DMS79 treated with DMSO at 0.1 percent for 48 hours (cell line): Measurements from ENCODE around the gene STIP1.

Experiments used
- DNase-seq: peaks from one replicate; lab custom pipeline; 2025; lab: John Stamatoyannopoulos, UW

The STIP1 gene

DNA sequence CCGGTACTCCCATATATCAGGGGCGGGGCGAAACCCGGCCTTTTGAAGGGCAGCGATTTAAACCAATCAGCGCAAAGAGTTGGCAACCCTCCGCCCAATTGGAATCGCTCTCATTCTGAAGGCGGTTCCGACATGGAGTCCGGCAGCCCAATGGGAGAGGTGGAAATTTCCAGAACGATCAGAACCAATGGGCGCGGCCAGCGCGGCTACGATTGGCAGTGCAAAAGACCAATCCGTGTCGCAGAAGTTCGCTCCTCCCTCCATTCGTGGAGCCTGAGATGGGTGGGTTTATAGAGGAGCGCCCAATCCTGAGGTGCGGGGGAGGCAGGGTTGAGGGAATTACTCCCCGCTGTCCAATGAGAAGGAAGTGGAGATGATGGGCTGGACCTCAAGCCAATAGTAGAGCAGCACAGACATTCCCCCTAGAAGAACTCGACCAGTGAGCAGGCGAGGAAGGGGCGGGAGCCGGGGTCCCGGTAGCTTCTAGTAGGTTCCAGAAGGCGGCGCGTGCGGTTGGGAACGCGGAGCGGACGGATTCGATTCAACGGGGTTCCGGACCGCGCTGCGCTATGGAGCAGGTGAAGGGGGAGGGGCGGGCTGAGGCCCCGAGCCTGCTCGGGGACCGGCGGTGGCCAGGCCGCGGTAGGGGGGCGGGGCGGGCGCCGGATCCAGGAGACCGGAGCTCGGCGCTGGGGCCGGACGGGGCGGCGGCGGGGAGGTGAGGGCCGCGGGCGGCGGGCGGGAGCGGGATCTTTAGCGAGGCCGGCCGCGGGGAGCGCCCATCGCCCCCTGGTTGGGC, at the start of gene STIP1:
Gene STIP1 (plus strand): TSS at position 479 of the 799 bp plus-strand sequence. CDS start 91 bp downstream, at position 570.
- DNase-seq, result peak; percentile 100

DNA sequence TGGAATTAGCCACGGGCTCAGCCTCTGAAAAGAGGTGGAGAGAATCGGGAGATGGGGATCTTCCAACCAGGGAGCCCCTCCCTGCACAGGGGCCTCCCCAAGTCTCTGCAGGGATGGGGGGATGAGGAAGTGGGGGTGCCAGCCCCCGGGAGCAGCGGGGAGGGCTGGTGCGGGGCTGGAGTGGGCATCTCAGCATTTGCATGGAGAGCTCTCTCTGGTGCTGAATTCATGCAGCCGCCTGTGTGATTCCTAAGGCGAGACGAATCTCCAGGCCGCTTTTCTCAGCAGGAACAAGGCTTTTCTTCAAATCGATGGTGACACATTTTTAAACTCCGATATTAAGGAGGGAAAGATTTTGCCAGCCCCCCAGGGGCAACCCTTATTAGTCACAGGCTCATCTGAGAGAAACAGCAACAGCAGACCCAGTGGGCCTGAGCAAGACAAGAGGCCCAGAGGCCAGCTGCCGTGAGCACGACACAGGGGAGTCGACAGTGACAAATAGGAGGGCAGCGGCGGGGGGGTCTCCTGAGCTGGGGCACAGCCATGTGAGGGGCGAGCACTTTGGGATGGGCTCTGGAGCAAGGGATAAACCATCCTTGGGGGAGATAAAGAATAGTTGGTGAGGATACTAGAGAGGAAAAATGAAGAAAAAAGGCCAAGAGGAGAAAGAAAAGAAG, 49.1 kb upstream of the STIP1 start:
- DNase-seq, result no peak

DNA sequence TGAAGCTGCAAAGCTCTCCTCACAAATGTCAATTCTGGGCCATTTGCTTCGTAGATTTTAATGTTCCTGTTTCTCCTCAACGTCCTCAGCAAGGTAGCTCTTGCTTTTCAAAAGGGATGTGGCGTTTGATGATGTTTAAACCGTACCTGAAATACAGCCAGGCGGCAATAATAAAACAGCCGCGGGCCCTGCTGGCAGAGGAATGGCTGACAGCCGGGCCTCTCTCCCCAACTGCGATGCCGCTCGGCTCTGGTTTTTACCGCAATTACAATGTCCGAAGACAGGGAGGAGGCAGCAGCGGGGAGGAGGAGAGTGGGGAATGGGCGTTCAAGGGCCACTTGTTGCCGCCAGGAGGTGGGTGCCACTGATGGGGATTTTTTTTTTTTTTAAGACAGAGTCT, 47.6 kb upstream of the STIP1 start:
- DNase-seq, result peak; percentile 61

DNA sequence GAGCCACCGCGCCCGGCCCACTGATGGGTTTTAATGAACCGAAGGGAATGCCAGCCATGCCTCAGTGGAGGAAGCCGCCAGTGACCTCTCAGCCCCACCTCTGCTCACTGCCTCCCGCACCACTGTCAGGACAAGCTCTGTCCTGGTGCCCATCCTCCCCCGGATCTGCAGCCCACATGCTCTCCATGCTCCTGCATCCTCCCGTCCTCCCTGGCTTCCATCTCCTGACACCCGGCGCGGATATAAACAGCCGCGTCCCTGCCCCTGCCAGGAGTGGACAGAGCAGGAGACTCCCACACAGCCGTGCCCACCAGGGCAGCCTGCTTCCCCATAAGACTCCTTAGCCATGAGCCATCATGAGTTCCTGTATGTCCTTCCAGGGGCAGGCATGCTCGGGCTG, 46.9 kb upstream of the STIP1 start:
- no peak for DNase-seq

DNA sequence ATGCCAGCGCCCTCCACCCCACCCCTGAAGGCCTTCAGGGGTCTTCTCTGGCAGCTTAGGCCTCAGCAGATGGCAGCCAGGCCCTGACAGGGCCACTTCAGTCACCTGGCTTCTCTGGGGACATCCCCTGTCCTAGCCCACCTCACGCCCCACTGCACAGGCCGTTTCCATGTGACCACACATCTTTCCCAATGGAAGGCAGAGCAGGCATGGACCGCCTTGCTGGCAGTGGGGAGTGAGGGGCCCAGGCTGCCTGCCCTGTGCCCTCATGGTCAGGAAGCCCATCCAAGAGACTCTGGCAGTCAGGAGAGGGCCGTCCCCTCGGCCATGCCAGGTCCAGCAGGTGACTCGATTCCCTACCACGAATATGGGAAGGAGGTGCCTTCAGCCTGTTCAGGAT, 45.9 kb upstream of the STIP1 start:
- no peak for DNase-seq

DNA sequence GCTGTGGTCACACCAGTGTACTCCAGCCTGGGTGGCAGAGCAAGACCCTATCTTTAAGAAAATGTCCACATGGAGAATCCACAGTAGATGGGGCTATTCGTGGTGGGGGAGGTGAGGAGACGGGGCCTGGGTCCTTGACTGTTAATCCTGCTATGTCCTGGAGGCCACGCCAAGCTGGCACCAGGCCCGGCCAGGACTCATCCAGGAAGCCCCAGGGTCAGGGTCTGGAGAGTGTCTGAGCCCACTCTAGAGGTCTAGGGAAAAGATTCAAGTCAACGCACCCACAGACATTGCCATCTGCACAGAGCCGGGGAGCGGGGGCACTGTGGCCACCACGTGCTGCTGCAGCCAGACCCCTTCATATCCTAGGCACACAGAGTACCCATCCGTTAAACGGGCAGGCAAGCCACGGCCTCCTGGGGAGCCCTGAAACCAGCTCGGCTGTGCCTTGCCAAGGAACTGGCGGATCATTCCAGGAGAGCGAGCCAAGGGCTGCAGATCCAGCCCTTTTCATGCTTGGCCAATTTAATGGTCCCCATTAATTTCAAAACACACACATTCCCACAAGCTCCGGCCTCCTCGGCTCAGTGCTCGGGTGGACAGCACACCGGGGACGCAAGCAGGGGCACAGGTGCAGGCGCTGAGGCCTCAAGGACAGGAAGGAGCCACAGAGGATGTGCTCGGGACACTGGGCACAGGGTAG, 44.7 kb upstream of the STIP1 start:
- peak; percentile 22 for DNase-seq

DNA sequence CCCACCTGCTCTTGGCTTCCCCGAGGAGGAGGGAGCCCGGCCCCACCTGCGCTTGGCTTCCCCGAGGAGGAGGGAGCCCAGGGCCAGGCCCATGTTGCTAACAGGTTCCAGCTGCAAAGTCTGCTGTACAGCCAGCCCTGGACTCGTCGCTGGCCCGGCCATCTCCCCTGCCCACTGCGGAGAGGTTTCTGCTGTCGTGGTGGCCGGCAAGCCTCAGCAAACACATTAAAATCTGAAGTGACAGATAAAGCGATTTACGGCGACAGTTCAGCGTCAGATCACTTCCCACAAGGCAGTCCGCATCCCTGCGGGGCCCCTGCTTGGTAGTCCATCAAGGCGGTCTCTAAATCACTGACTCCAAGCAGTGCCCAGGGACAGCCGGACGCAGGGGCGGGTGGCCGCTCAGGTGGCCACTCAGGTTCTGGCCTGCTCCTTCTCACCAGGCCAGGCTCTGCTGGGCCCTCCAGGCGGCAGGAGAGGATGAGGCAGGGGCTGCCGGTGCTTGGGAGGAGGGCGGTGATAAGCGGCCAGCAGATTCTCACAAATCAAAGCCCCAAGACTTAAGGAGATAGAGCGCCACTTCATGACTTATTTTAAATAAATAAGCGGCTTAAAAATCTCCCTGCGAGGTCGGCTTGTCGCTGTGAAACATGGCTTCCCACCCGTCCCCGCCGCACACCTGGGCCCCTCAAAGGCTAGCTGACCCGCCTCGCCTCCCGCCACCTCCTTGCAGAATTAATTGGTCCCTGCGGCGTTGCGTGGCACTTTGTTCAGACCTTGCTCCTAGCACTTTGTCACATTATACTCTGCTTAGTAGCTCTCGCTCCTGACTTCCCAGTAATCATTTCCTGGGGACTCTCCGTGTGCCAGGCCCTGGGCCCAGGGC, 41.1 kb upstream of the STIP1 start:
- no peak for DNase-seq

DNA sequence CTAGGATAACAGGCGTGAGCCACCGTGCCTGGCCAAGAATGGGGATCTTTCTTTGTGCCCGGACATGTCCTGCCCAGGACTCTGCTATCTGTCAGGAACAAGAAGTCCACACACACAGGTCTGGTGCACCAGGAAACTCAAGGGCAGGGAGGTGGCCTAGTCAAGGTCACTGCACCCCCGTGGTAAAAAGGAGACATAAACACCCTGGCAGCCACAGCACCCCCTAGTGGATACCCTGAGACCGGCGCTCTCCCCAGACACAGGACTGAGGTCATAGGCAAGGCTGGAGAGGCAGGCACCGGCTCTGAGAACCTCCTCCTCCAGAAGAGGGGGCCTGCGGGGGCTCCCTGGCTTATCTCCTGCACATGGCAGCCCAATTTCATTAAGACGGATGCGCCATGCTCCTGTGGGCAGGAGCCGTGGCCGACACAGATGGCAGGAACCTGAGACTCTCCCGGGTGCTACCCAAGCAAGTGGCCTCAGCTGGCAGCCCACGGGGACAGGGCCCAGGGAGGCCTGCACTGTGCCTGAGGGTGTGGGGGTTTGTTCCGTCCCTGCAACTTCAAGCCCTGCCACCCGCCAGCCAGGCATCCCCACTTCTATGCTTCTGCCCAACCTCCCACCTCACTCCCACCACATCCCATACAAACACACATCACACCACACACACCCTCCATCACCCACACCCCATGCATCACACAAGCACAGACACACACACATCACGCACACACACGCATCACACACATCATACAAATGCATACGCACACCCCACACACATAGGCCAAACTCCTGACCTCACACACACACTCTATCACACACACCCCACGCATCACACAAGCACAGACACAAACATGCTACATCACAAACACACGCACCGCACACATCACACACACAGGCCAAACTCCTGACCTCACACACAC, 39.7 kb upstream of the STIP1 start:
- DNase-seq, result peak; percentile 56

DNA sequence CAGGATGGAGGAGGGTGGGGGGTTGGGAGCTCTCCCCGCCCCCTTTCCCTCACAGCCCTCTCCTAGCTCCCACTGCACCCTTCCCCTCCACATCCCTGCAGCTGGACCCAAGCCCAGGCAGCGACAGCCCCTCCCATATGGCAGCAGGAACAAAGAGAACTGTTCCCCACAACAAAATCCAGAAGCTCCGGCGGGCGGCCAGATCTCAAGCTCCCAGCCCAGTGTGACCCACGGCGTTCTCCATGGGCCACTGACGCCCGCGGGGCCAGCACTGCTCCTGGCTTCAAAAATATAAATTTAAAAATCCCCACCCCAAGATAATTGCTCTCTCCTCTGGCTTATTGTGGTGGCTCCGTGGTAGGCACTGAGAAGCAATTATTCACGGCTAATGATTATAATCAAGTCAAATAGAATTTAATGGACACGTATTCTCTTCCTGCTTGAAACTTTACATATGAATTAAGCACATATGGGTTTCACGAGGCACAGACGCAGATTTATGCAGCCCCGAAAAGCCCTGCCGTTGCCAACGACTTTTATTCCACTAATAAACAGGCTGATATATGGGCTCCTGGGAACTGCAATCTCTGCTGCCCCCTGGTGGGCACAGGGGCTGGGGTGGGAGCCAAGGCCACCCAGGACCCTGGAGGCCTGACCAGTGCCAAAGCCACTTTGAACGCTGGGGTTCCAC, 37.6 kb upstream of the STIP1 start:
- DNase-seq, result peak; percentile 89

DNA sequence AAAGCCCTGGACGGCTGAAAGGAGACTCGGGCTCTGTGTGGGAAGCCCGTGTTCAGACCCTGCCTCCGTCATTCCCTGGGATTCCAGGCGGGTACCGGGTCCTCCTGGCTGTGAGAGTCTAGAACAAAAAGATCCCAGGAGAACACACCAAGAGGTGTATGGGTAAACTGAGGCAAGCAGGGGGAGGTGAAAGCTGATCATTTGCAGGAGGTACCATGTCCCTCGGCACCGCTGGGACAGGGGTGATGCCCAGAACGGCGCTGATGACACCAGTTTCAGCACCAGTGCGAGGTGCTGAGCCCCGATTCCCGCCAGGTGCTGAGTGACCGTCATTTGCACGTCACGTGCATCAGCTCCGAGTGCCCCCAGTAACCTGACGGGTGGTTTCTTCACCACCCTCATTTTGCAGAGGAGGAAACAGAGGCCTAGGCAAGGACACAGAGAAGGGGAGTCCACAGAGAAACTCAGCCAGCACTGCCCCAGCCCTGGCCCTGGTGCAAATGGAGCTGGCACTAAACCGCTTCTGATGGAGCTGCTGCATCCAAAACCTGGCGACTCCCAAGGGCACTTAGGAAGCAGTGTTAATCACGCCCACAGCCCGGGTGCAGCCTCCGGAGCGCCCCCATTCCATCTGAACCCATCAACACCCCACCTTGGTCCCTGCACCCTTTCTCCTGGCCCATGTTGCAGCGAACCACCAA, 36.9 kb upstream of the STIP1 start:
- DNase-seq, result no peak

DNA sequence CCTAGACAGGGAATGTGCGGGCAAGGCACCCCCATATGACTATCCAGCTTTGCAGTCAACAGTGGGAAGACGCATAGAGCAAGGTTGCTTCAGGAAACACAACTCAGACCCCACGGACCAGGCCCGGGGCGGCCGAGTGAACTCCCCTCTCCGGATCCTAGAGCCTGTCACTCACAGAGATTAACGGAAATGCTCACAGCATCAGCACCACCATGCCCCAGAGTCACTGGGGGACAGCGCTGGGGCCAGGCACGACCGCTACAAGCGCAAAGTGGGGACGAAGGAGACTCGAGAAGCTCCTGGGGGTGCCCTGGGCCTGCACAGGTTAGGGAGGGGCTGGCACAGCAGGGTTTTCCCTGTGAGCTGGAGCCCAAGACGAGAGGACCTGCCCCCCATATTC, 35.9 kb upstream of the STIP1 start:
- DNase-seq, result no peak

DNA sequence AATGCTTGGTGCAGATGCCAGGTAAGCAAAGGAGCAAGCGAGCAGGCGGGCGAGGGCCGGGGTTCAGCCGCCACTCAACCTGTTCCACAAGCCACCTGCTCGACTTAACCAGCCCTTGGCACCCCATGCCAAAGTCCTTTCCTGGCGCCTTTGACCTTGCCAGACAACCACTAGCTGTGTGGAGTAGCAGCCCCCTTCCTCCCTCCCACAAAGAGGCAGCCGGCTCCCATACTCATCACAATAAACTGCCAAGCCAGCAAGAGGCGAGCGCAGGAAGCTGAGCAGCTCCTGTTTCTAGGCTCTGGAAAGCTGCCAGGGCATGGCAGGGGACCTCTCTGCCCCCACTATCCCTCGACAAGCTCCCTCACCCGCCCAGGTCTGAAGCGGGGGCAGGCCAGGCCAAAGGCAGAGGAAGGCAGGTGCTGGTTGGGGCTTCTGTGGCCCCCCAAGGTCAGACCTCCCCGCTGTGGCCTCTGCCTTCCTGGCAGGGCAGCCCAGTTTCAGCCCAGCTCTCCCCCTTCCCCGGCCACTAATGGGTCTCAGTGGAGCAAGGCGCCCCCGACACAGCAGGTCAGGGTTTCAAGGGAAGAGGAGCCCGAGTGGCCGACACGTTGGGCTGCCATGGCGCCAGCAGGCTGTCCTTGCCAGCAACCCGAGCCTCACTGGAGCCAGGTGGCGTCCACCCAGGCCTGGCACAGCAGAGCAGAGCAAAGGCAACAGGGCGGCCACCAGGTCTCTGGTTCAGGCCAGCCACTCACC, 35.3 kb upstream of the STIP1 start:
- peak; percentile 94 for DNase-seq

DNA sequence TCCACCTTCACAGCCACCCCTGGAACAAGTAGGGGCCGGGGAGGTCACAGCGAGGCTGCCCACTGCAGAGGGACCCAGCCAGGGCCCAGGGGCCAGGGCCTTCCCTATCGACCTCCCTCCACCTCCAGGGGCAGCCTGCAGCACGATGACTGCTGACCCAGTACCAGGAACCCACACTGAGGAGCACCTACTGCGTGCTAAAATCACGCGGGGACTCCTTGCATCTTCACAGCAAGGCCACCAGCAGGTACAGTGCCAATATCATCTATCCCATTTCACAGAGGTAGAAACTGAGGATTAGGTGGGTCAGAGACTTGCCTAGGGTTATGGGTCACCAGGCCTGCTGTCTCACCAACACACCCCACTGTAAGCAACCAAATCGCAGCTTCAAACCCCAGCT, 34.6 kb upstream of the STIP1 start:
- DNase-seq, result no peak

DNA sequence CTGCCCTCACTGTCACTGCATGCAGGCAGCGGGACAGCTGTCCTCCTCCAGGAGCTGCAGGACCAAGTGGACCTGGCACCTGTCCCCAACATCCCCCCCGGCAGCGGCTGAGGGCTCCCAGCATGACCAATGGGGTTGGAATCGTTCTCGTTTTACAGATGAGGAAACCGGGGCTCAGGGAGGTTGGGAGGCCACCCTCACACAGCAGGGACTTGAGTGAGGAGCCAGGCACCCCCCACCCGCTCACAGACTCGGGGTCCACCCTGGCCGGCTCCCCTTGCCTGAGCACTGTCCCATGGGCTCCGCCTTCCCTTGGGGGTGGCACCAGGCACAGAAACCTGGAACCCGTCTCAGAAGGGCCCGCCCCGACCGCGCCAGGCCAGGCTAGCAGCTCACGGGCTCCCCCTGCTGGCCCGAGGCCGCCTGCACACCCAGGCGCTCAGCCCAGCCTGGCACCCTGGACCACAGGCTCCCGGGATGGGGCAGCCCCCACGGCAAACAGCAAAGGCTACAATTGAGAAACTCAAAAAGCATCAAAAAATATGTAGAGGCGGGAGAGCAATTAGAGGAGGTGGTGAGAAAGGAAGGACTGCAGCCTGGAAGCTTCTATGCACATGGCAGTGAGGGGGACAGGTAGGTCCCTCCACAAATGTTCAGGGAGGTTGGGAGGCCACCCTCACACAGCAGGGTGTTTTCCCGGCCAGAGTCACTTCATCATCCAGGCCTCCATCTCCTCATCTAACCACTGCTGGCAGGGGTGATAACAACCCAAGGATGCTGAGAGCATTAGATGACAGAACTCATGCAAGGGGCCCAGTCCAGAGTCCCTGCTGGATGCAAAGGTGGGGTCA, 32.9 kb upstream of the STIP1 start:
- DNase-seq, result peak; percentile 63

DNA sequence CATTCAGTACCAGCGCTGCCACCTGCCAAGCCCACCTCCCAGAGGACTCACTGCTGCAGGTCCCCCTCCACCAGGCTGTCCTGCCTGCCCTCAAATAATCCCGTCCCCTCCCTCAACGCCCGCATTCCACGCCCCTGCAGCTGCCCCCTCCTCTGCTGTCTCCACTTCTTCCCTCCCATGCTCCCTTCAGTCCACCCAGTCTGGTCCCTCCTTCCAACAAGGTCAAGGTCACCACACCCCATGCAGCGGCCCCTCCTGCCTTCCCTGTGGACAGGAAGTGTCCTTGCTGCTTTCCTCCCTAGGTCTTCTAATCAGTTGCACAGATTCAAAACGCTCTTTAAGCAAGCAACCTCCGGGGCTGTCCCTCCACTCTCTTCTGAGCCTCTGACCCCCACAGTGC, 32.2 kb upstream of the STIP1 start:
- no peak for DNase-seq

DNA sequence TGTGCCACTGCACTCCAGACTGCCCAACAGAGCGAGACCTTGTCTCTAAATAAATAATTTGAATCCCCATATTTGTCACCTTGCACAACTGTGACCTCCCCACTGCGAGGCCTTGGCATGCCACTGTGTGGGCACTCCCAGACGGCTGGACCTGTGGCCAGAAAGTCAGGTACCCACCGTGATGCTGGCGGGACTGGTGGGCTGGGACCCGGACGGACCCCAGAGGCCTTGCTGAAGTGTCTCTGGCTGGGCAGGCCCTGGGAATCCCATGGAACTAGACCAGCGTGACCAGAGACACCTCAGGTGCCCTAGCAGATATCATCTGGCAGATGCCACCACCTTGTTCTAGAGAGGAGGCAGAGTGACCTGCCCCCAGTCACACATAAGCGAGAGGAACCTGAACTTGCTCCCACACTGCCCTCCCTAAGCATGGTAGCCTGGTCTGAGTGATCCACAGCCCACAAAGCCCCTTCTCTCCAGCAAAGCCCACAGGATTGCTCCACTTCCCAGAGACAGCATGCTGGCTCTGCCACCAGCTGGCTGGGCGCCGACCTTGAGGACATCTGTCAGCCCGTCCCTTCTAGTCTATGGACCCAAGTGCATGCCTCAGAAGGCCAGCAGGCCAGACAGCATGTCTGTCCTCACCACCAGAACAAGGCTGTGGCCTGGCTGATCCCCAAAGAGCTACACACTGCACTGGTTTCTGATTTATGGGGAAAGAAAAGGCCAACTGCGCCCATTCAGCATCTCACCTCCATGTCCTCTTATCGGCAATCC, 29.5 kb upstream of the STIP1 start:
- no peak for DNase-seq
